CD14-positive monocyte (primary cell): ENCODE measurements around the gene ETV4. TPM values are rescaled to one million over a fixed set of nuclear protein-coding genes. Genes with fewer than 3 reads are reported as not detected.
A peak's percentile ranks its signal among the peaks of the same experiment; 100 is the strongest.

Experiments
- DNase-seq, 3 donors: peaks; one replicate each; pipeline ENCODE4 v3.0.0-alpha.2; 2011 to 2022
- H2AFZ ChIP-seq: 2 replicates; pipeline ENCODE4 v1.6.0; 2012; ENCODE audit warnings: mild to moderate bottlenecking, low read depth, low read length, inconsistent platforms; ENCODE audit not compliant: insufficient read depth, poor library complexity, severe bottlenecking
- H3K27ac ChIP-seq, 2 donors: 1 replicate in 1 of 2; 2 replicates in 1 of 2; pipeline ENCODE4 v1.5.1; 2012 to 2013; ENCODE audit warnings: low read length in 2 of 2, control low read depth in 1 of 2, inconsistent platforms in 1 of 2, low read depth in 1 of 2, mild to moderate bottlenecking in 1 of 2
- H3K27me3 ChIP-seq, 2 donors: one replicate each; pipeline versions ENCODE4 v1.6.0 to v1.6.1; 2011 to 2013; ENCODE audit warnings: low read length in 2 of 2; ENCODE audit not compliant: control insufficient read depth in 2 of 2, insufficient read depth in 2 of 2
- H3K36me3 ChIP-seq, 2 donors: replicated peaks in 1 of 2; 1 replicate in 1 of 2; 2 replicates in 1 of 2; pipeline versions ENCODE4 v1.5.1 to v1.6.1; 2012 to 2013; ENCODE audit warnings: low read length in 2 of 2, control low read depth in 1 of 2, inconsistent platforms in 1 of 2, mild to moderate bottlenecking in 1 of 2; ENCODE audit not compliant: insufficient read depth in 2 of 2, control insufficient read depth in 1 of 2
- H3K4me1 ChIP-seq, 2 donors: 1 replicate in 1 of 2; 2 replicates in 1 of 2; pipeline versions ENCODE4 v1.5.1 to v1.6.1; 2012 to 2013; ENCODE audit warnings: low read length in 2 of 2, control low read depth in 1 of 2, inconsistent platforms in 1 of 2, mild to moderate bottlenecking in 1 of 2, moderate library complexity in 1 of 2; ENCODE audit not compliant: insufficient read depth in 2 of 2, control insufficient read depth in 1 of 2
- H3K4me2 ChIP-seq: replicated peaks from 2 replicates; pipeline ENCODE3; 2012; ENCODE audit warnings: low read length, moderate library complexity, mild to moderate bottlenecking; ENCODE audit not compliant: poor library complexity, severe bottlenecking; ENCODE audit errors: extremely low read depth
- H3K4me3 ChIP-seq, 3 experiments: fragments of 200-600 bp in 1 of 3; sonication (generic) in 1 of 3; replicated peaks in 1 of 3; 1 replicate in 2 of 3; 2 replicates in 1 of 3; pipeline ENCODE4 v1.5.1; 2011 to 2013; ENCODE audit warnings: low read length in 3 of 3, mild to moderate bottlenecking in 3 of 3, control low read depth in 2 of 3, low read depth in 2 of 3, inconsistent platforms in 1 of 3, moderate library complexity in 1 of 3
- H3K79me2 ChIP-seq: 2 replicates; pipeline ENCODE4 v1.6.0; 2012; ENCODE audit warnings: mild to moderate bottlenecking, control low read depth, inconsistent platforms, low read length, moderate library complexity; ENCODE audit not compliant: insufficient read depth
- H3K9ac ChIP-seq: 2 replicates; pipeline ENCODE4 v1.6.0; 2017; ENCODE audit warnings: low read length, mild to moderate bottlenecking; ENCODE audit not compliant: insufficient read depth, poor library complexity, severe bottlenecking
- H3K9me3 ChIP-seq, 2 donors: replicated peaks in 1 of 2; 1 replicate in 1 of 2; 2 replicates in 1 of 2; pipeline versions ENCODE4 v1.5.1 to v1.6.1; 2012 to 2013; ENCODE audit warnings: low read length in 2 of 2, control low read depth in 1 of 2; ENCODE audit not compliant: control insufficient read depth in 1 of 2, insufficient read depth in 1 of 2
- H4K20me1 ChIP-seq: 2 replicates; pipeline ENCODE4 v1.6.0; 2012; ENCODE audit warnings: mild to moderate bottlenecking, low read length, control low read depth, moderate library complexity; ENCODE audit not compliant: insufficient read depth
- H3K27ac Mint-ChIP-seq, 7 donors: one replicate each; pipeline ENCODE4 v1.8.0; 2020; ENCODE audit warnings: mild to moderate bottlenecking in 7 of 7, mixed read lengths in 7 of 7, moderate library complexity in 6 of 7, inconsistent platforms in 2 of 7
- H3K27me3 Mint-ChIP-seq, 3 donors: one replicate each; pipeline ENCODE4 v1.8.0; 2021 to 2022; ENCODE audit warnings: low read depth in 3 of 3, mild to moderate bottlenecking in 3 of 3, mixed read lengths in 3 of 3, moderate library complexity in 3 of 3, inconsistent platforms in 1 of 3
- H3K36me3 Mint-ChIP-seq, 2 donors: one replicate each; pipeline ENCODE4 v1.8.0; 2020; ENCODE audit warnings: mixed read lengths in 2 of 2, inconsistent platforms in 1 of 2, mild to moderate bottlenecking in 1 of 2
- H3K4me1 Mint-ChIP-seq: one replicate; pipeline ENCODE4 v1.8.0; 2020; ENCODE audit warnings: mild to moderate bottlenecking, mixed read lengths
- H3K4me3 Mint-ChIP-seq, 2 donors: one replicate each; pipeline ENCODE4 v1.8.0; 2020; ENCODE audit warnings: mild to moderate bottlenecking in 2 of 2, mixed read lengths in 2 of 2, moderate library complexity in 1 of 2
- H3K9me3 Mint-ChIP-seq, 7 donors: one replicate each; pipeline ENCODE4 v1.8.0; 2020 to 2022; ENCODE audit warnings: mixed read lengths in 7 of 7, mild to moderate bottlenecking in 6 of 7, moderate library complexity in 6 of 7, inconsistent platforms in 2 of 7
- CTCF ChIP-seq: fragments of 200-600 bp; IDR thresholded peaks from one replicate; pipeline ENCODE4 v1.8.0; 2022; ENCODE audit warnings: antibody characterized with exemption, mild to moderate bottlenecking
- WGBS: methylation state at CpG from one replicate; pipeline ENCODE4 v1.1.5; 2013; ENCODE audit warnings: missing lambda C conversion rate; ENCODE audit not compliant: insufficient coverage; 5-methylcytosine and 5-hydroxymethylcytosine counted together
- intact Hi-C, 2 donors: fragments of 100-400 bp; cut with micrococcal nuclease; formaldehyde crosslinking; loops; one replicate each; pipeline versions ENCODE4 v1.15.0 to v1.15.1; 2023
- polyA plus RNA-seq, 3 donors: library from polyadenylated mRNA; depleted of rRNA in 1 of 3; unstranded in 2 of 3; stranded (reverse) in 1 of 3; fragments of 300-500 nt in 2 of 3; fragments of >200 nt in 1 of 3; fragmentation: Illumina TruSeq in 2 of 3; gene quantifications; 1 replicate in 2 of 3; 2 replicates in 1 of 3; pipeline ENCODE4 v1.2.3, GENCODE V29; 2012 to 2021

The ETV4 gene
- polyA plus RNA-seq, 3 donors, result not detected

GRCh38 chr17:43588664-43589435, 42.7 kb upstream of the ETV4 start:
- Mint-ChIP-seq H3K4me3 (no peak overlapping the region), H3K36me3 (no peaks in the 10 kb centered on the region), H3K9me3 (peaks cover 5 to 12% (median 9%) of the 10 kb centered on the region in 7 donors), H3K27me3 (peaks cover 3 to 5% (median 4%) of the 10 kb centered on the region in 3 donors), H3K27ac (peak overlapping the region in 1 of 7 donors; percentile 31), H3K4me1 (no peaks in the 10 kb centered on the region)
- H3K9ac ChIP-seq, result no peak overlapping the region
- no peaks in the 10 kb centered on the region for H3K36me3 ChIP-seq
- TF ChIP-seq CTCF, result no peak
- no peaks in the 10 kb centered on the region for H4K20me1 ChIP-seq
- H3K27ac ChIP-seq, result no peak overlapping the region
- no peak overlapping the region for H2AFZ ChIP-seq
- intact Hi-C loops, result no loop called here
- no peaks in the 10 kb centered on the region for H3K4me1 ChIP-seq
- peaks cover 5 to 9% of the 10 kb centered on the region in 2 donors for H3K9me3 ChIP-seq
- no peak overlapping the region for H3K4me2 ChIP-seq
- no peaks in the 10 kb centered on the region for H3K27me3 ChIP-seq
- WGBS, result 98% methylated on average over 4 of the region's 9 CpGs
- no peak for DNase-seq
- H3K4me3 ChIP-seq, result no peak overlapping the region
- H3K79me2 ChIP-seq, result no peaks in the 10 kb centered on the region

- Mint-ChIP-seq H3K27ac (no peak overlapping the region), H3K4me1 (no peaks in the 10 kb centered on the region), H3K27me3 (peaks cover 5 to 8% (median 6%) of the 10 kb centered on the region in 3 donors), H3K9me3 (peaks cover 5 to 12% (median 9%) of the 10 kb centered on the region in 7 donors), H3K4me3 (no peak overlapping the region), H3K36me3 (no peaks in the 10 kb centered on the region)
- Histone ChIP-seq H3K4me3 (no peak overlapping the region), H3K4me1 (no peaks in the 10 kb centered on the region), H3K4me2 (no peak overlapping the region), H2AFZ (no peak overlapping the region), H4K20me1 (no peaks in the 10 kb centered on the region), H3K9me3 (peaks cover 5 to 9% of the 10 kb centered on the region in 2 donors), H3K9ac (no peak overlapping the region), H3K27me3 (no peaks in the 10 kb centered on the region), H3K36me3 (no peaks in the 10 kb centered on the region), H3K27ac (no peak overlapping the region), H3K79me2 (no peaks in the 10 kb centered on the region)
- WGBS, result 92% methylated on average over 1 of the region's 2 CpGs
- intact Hi-C loops, result no loop called here
- TF ChIP-seq CTCF, result no peak
- no peak for DNase-seq
Measured at GRCh38 chr17:43588121-43588520, 42.0 kb upstream of the ETV4 start.
